Thyroid gland (tissue), 4 donors: ENCODE results near the gene FKBP7.

ENCODE experiments used
- POLR2A ChIP-seq, 2 donors: fragments of 450-650 bp; IDR thresholded peaks; one replicate each; pipeline ENCODE4 v1.6.1; 2017; ENCODE audit warnings: antibody characterized with exemption in 2 of 2, mild to moderate bottlenecking in 2 of 2, moderate library complexity in 1 of 2
- TF ChIP-seq, protein P1 (sequence below), 6 experiments: fragments of 200-600 bp in 3 of 6; fragments of 450-650 bp in 3 of 6; sonication (generic) in 3 of 6; IDR thresholded peaks; one replicate each; pipeline ENCODE4 v1.5.1; 2016 to 2019; ENCODE audit warnings: antibody characterized with exemption in 6 of 6, mild to moderate bottlenecking in 2 of 6, inconsistent platforms in 1 of 6, moderate library complexity in 1 of 6

- no peak for TF ChIP-seq POLR2A (IDR thresholded peaks at IDR 0.05)
- TF ChIP-seq, protein P1, sequence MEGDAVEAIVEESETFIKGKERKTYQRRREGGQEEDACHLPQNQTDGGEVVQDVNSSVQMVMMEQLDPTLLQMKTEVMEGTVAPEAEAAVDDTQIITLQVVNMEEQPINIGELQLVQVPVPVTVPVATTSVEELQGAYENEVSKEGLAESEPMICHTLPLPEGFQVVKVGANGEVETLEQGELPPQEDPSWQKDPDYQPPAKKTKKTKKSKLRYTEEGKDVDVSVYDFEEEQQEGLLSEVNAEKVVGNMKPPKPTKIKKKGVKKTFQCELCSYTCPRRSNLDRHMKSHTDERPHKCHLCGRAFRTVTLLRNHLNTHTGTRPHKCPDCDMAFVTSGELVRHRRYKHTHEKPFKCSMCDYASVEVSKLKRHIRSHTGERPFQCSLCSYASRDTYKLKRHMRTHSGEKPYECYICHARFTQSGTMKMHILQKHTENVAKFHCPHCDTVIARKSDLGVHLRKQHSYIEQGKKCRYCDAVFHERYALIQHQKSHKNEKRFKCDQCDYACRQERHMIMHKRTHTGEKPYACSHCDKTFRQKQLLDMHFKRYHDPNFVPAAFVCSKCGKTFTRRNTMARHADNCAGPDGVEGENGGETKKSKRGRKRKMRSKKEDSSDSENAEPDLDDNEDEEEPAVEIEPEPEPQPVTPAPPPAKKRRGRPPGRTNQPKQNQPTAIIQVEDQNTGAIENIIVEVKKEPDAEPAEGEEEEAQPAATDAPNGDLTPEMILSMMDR (IDR thresholded peaks at IDR 0.05) = no peak
Observed at GRCh38 chr2:178422097-178422496, 56.3 kb downstream of the FKBP7 start.
